GM10248 (cell line): ENCODE measurements around the gene GZMH.

Source experiments
- CTCF ChIA-PET: fragments of 300-600 bp; sonication (Branson Sonifier 250); formaldehyde crosslinking; extraction: SDS; loops from one replicate; lab custom pipeline; 2021; ENCODE audit warnings: antibody characterized with exemption; lab: Yijun Ruan, JAX
- POLR2A ChIA-PET: fragments of 350-650 bp; sonication (Branson Sonifier 250); formaldehyde crosslinking; extraction: SDS; loops from one replicate; lab custom pipeline; 2020; ENCODE audit warnings: antibody characterized with exemption; lab: Yijun Ruan, JAX
- DNase-seq: peaks from one replicate; pipeline ENCODE4 v3.0.0; 2012; ENCODE audit errors: extremely low spot score
- CTCF ChIP-seq: IDR thresholded peaks from 2 replicates; pipeline ENCODE4 v1.5.1; 2012; ENCODE audit warnings: mild to moderate bottlenecking, low read depth; ENCODE audit errors: extremely low read depth, missing control alignments, control extremely low read depth

GZMH gene

GRCh38 chr14:24613241-24613640 lies 3.8 kb upstream of the GZMH start:
- CTCF ChIA-PET, result interaction anchor here (0.9 to 1.3 kb wide), 4 partner anchors 8 to 97 kb away, joined by 3 read pairs; no protein-coding TSS in a partner anchor
- no peak for TF ChIP-seq CTCF
- DNase-seq, result peak; percentile 26
- POLR2A ChIA-PET, result no interaction called here

DNA sequence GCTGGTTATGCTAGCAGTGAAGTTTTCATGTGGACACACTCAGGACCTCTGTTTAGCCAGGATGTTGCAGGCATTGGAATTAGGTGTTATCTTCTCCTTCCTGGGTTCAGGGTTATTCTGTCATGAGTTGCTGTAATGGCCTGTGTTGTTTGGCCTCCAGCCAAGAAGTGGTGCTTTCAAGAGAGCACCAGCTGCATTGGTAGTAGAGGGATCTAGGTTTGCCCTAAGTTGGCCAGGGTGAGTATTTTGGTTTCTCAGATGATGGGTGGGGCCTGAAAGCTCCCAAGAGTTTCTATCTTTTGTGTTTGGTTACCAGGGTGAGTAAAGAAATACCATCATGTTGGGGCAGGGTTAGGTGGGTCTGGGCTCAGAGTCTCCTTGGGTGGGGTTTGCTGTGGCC lies 2.7 kb upstream of the GZMH start:
- no peak for DNase-seq
- ChIA-PET POLR2A (no interaction called here), CTCF (no interaction called here)
- TF ChIP-seq CTCF, result no peak

DNA sequence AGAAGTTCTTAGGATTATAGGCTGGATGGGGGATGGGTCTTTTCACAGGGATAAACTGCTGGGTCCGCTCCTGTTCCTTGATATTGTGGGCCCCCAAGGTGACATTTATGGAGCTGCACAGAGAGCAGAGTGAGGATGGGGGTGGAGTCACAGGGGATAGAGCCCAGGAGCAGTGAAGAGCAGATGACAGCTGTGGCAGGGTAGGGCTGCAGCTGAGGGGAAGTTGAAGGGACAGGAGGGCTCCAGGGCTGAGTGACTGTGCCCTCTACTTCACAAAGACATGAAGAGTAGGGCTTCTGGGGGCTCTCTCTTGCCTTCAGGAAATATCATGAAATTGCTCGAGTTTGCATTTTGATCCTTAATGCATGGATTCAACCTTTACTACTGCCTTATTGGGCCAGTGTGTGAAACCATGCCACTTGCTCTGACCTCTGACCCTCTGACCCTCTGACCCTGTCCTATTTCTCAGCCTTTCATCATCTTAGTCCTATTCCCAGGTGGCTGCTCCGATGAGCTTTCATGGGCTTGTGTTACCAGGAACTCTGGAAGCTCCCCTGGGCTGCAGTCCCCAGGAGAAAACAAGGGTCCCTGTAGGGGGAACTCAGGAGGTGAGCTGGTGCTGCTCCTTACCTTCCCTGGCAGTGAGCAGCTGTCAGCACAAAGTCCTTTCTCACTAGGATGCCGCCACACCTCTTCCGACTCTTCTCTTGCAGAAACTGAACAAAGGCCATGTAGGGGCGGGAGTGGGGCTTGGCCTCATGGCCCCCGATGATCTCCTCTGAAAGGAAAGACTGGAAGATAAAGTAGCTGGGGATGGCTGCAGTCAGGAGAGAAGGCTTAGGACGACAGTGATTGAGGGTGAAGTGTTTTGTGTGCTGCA lies 1.6 kb downstream of the GZMH start:
- ChIA-PET POLR2A (no interaction called here), CTCF (interaction anchor here (0.8 to 3.6 kb wide), 8 partner anchors 13 to 102 kb away, joined by 3 to 20 read pairs (median 4); no protein-coding TSS in a partner anchor)
- no peak for DNase-seq
- TF ChIP-seq CTCF, result no peak

GRCh38 chr14:24607081-24607480 lies 2.4 kb downstream of the GZMH start:
- POLR2A ChIA-PET, result no interaction called here
- CTCF ChIA-PET, result interaction anchor here (0.9 to 3.6 kb wide), 6 partner anchors 12 to 125 kb away, joined by 3 to 20 read pairs (median 10); partner anchors contain the start of gene GZMB

DNA sequence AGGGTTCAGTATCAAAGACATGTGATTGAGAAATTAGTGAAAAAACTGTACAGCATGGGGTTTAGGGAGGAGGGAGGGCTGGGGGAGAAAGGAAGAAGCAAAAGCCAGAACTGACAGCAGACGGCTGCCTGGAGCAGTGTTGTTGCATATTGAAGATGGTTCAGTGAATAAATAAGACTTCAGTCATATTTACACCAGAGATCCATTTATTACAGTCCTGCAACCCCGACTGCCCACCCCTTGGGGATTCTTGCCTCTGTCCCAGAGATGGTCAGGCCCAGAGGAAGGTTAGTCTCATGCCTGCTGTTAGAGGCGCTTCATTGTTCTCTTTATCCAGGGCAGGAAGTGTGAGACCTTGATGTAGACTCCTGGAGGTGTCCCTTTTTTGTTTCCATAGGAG lies 3.2 kb downstream of the GZMH start:
- TF ChIP-seq CTCF, result no peak
- CTCF ChIA-PET, result interaction anchor here (0.6 to 3.5 kb wide), 25 partner anchors 9 to 542 kb away, joined by 3 to 24 read pairs (median 5); partner anchors contain the start of gene GZMB
- POLR2A ChIA-PET, result no interaction called here
- DNase-seq, result no peak

More at GRCh38 chr14:24607081-24607480, 2.4 kb downstream of the GZMH start:
- peak; percentile 24 for DNase-seq
- no peak for TF ChIP-seq CTCF

DNA sequence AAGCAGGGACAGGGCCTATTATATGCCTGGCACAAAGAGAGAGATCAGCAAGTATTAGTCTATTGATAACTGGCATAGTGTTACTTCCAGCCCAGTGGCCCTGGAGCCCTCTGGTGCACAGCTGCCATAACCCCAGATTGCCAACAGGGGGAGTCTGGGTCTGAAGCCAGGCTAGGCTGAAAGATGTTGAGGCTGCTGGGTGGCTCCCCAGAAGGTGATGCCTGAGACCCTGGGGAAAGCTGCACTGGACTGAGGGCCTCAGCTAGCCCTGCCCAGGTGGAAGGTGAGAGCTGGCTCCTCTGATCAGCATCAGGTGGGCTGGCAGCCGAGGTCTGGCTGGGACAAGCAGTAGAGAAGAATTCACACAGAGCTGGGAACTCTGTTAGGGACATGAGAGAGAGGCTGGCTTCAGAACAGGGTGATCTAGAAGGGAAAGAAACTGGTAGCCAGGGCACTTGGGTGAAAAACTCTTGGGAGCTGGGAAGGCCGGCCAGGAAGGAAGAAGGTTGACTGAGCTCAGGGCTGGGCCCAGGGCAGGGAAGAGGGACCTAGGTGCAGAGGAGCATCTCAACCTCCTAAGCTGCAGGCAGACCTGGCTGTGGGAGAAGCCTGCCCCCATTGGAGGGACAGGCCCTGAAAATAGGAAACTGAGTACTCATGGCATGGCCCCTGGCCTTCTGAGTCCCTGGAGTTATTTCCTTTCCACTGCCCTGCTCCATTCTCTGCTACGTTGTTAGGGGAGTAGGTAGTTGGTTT lies 3.9 kb downstream of the GZMH start:
- CTCF ChIA-PET, result interaction anchor here (0.6 to 3.5 kb wide), 31 partner anchors 8 to 543 kb away, joined by 3 to 24 read pairs (median 4); partner anchors contain the start of gene GZMB
- peak; percentile 86 for TF ChIP-seq CTCF
- POLR2A ChIA-PET, result no interaction called here
- DNase-seq, result peak; percentile 77
